Fibroblast of skin of right biceps (primary cell): ENCODE data around the gene IPO5.

ENCODE experiments used
- DNase-seq: peaks from one replicate; pipeline ENCODE4 v3.0.0-alpha.2; 2013

IPO5 gene

GRCh38 chr13:97953376-97953970, at the start of gene IPO5:
IPO5 (plus strand) TSS chr13:97953675; CDS start chr13:97976697, 23,022 bp downstream.
- DNase-seq: peak; percentile 69

DNA sequence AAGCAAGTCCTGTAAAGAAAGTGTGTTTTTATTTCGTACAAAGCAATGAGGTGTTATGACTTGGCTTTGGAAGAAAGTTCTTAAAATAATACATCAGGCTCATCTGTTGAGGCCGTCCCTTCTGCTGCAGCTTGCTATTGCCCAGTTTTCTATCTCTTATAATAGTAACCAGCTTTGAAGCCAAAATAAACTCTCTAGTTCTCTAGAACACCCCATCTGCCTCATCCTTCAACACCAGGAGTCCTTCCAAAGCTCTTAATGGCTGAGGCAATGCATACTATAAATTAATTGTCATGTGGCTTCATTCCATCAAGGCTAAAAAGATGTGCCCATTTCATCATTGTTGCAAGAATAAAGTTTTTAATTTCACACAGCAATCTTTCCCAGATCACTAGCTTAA, 49.4 kb upstream of the IPO5 start:
- no peak for DNase-seq

DNA sequence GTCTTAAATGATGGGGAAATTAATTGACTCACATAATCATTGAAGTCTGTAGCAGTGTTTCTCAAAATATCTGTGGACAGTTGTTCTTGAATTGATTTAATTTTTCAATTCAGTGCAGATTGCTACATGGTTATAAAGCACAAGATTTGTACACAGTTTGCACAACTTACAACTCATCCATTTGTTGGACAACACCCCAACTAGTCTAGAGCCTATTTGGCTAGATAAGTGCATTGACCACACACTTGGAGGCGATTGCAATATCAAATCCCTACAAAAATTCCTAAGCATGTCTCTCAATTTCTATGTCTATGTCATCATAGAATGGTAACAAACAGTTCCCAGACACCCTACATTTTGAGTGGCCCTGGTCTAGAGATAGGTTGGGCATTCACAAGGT, 48.0 kb upstream of the IPO5 start:
- no peak for DNase-seq

DNA sequence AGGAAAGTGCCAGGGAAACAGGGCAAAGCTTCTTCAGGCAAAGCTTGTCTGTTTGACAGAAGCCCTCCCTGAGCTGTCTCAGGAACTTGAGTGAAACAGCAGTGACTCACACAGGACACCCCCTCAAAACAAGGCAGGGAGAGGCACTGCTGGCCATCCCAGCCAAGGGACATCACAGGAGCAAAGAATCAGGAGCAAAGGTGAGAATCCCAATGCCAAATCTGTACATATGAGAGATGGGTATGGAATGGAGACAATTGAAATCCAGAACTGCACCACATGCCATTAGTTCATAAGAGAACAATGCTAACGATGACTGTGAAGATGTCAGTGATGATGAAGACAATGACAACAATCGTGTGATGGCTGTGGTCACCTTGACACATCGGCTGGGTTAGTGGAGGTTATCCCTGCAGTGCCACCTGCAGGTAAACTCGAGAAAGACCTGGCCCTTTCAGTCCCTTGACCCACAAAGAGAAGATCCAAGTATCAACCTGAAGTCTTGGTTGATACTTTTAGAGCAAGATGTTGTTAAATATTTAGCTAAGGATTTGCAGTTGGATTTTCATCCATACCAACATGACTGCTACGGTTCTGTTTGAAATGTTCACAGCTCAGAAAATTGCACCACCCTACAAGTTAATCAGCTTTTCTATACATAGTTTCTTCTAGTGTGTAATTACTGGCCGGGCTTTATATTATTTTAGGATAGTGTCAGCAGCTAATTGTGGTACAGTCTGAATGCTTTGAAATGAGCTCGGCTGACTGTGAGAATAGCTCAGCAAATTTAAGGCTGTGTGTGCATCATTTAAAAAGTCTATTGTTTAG, 42.0 kb upstream of the IPO5 start:
- DNase-seq: peak; percentile 61

- DNase-seq: no peak
These were observed 41.3 kb upstream of the IPO5 start for GRCh38 chr13:97912139-97912535.

DNA sequence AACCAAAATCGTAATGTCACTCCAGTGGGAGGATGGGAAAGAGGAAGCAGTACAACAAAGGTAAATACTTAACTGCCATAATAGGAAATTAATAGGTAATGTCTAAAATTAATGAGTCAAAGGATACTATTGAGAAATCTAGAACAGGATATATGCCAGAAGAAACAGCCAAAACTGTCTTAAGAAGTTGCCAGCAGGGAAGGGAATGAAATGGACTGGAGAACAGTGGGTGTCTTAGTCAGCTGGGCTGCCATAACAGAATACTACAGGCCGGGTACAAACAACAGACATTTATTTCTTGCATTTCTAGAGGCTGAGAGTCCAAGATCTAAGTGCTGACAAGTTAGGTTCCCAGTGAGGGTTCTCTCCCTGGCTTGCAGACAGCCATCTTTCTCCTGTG, 40.3 kb upstream of the IPO5 start:
- DNase-seq: no peak

DNA sequence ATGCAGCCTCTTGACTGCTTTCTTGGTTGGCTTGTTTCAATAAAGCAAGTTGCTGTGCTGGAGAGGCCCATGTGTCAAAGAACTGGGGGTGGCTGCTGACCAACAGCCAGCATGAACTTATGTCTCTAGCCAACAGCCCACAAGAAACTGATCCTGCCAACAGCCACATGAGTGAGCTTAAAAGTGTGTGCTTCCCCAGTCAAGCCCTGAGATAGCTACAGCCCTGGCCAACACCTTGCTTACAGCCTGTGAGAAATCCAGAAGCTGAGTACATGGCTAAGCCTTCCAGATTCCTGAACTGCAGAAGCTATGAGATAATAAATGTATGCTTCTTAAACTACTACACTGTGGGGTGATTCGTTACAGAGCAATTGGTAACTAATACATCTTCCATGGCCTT, 38.9 kb upstream of the IPO5 start:
- DNase-seq: peak; percentile 67

GRCh38 chr13:97921176-97921816, 32.2 kb upstream of the IPO5 start:
- peak; percentile 60 for DNase-seq

- DNase-seq: no peak
These were observed 25.2 kb upstream of the IPO5 start for GRCh38 chr13:97928301-97928700.

GRCh38 chr13:97932036-97932435, 21.4 kb upstream of the IPO5 start:
- no peak for DNase-seq

GRCh38 chr13:97932647-97933046, 20.8 kb upstream of the IPO5 start:
- no peak for DNase-seq

GRCh38 chr13:97933776-97934175, 19.7 kb upstream of the IPO5 start:
- no peak for DNase-seq

GRCh38 chr13:97934590-97934989, 18.9 kb upstream of the IPO5 start:
- DNase-seq: no peak

DNA sequence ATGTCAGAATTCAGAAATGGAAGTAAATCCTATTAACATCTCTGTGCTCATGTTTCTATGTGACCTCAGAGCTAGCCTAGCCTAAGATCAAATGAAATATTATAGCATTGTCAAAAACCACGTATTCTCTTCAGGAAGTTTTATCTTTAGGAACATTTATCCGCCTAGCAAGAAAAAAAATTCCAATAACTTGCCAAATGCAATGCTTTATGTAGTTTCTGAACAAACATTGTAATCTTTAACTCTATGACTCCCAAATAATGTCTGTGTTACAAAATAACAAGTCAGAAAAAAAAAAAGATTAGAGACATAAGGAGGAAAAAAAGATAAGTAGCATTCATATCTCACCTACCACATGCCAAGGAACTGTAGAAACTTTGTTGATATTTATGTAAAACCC, 18.4 kb upstream of the IPO5 start:
- no peak for DNase-seq

GRCh38 chr13:97936036-97936435, 17.4 kb upstream of the IPO5 start:
- DNase-seq: no peak

DNA sequence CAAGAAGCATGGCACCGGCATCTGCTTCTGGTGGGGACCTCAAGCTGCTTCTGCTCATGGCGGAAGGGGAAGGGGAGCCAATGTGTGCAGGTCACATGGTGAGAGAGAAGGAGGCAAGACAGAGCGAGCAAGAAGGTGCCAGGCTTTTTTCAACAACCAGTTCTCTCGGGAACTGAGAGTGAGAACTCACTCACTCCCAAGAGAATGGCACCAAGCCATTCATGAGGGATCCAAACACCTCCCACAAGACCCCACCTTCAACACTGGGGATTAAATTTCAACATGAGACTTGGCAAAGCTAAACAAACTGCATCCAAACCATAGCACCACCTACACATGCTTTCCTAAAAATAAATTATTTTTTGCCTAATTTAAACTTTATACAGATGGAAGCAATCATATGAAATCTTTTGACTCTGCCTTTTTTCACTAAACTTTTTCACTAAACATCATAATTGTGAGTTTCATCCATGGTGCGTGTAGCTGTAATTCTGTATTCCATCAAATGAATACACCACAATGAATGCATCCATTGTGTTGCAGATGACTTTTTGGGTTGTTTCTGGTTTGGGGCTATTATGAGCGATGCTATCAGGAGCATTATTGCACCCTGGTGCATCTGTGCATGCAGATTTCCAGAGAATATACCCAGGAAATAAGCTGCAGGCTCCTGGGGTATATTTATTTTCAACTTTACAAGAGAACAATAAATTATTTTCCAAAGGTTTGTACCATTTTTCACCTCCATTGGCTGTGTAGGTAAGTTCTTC, 14.6 kb upstream of the IPO5 start:
- no peak for DNase-seq

DNA sequence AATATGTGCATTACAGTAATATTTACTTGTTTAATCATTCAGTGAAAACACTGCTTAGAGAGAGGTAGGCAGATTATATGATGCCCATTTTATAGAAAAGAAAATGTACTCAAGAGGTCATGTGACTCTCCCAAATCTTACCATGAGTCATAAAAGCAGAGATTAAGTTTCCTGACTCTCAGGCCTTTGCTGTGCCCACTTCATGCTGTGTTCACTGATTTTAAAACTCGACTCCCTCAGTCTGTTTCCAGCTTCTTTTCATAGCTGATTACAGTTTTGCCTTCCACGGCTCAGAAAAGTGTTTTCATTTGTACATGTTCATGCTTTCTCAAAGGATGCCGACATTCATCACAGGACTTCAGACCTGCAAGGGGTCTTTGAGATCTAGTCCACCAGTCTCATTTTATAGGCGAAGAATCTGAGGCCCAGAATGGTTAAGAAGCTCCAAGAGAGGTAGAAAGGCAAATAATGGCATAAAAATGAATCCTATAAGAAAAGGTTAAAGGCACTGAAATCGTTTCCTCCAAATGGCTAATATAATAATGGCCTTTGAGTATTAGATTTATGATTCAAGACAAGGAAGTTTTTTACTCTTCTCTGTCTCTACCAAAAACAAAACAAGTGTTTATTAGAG, 9.0 kb upstream of the IPO5 start:
- DNase-seq: peak; percentile 62

- peak; percentile 74 for DNase-seq
These were observed 8.1 kb upstream of the IPO5 start for GRCh38 chr13:97945342-97945741.

GRCh38 chr13:97945792-97946419, 7.6 kb upstream of the IPO5 start:
- peak; percentile 72 for DNase-seq

- DNase-seq: peak; percentile 96
These were observed 6.4 kb upstream of the IPO5 start for GRCh38 chr13:97946951-97947588.

GRCh38 chr13:97948041-97948440, 5.4 kb upstream of the IPO5 start:
- no peak for DNase-seq

GRCh38 chr13:97949316-97949715, 4.2 kb upstream of the IPO5 start:
- DNase-seq: peak; percentile 61
